ENCODE data around the gene THBS1. TPM values are rescaled to one million over a fixed set of nuclear protein-coding genes. Genes with fewer than 3 reads are reported as not detected.

THBS1 gene
- total RNA-seq, 1 experiment from 2014 or later = 305 TPM

- ATAC-seq (no peak), DNase-seq (no peak)
- Histone ChIP-seq H3K9ac (ENCODE audit: low read length) (no peak overlapping the region), H4K20me1 (ENCODE audit: low read length) (peaks cover 64% of the 10 kb centered on the region), H3K4me1 (ENCODE audit: insufficient read depth, low read length) (peaks cover 30% of the 10 kb centered on the region), H3K9me3 (ENCODE audit: low read length) (no peaks in the 10 kb centered on the region), H3F3A (ENCODE audit: low read length, unreplicated experiment) (peaks cover 26% of the 10 kb centered on the region), H3K9me2 (replicated peaks; ENCODE audit: low read length) (no peaks in the 10 kb centered on the region), H3K27me3 (ENCODE audit: low read length) (no peaks in the 10 kb centered on the region), H3K36me3 (ENCODE audit: low read depth, low read length) (peaks cover 99% of the 10 kb centered on the region), H3K4me3 (ENCODE audit: low read length) (no peak overlapping the region), H3K79me2 (ENCODE audit: low read length) (peaks cover 55% of the 10 kb centered on the region), H3K4me2 (ENCODE audit: low read length) (0 out of 2 replicates have a peak overlapping the region, but pooled peaks have one; percentile 13), H2AFZ (ENCODE audit: low read length) (no peak overlapping the region), H3K27ac (ENCODE audit: low read length) (no peak overlapping the region)
- no TSS peak for BruUV-seq (replicated peaks)
- CTCF ChIA-PET = no interaction called here
- TF ChIP-seq EZH2 (IDR thresholded peaks at IDR 0.05; ENCODE audit: low read length, unreplicated experiment) = no peak
- no peak for TF ChIP-seq CTCF (conservative IDR thresholded peaks at IDR 0.05; ENCODE audit: low read depth, low read length)
- TF ChIP-seq EZH2phosphoT487 (IDR thresholded peaks at IDR 0.05; ENCODE audit: borderline replicate concordance, low read length) = no peak
- POLR2A ChIA-PET (ENCODE audit: unreplicated experiment) = no interaction called here
- intact Hi-C loops (cut with micrococcal nuclease) = no loop called here
Measured at GRCh38 chr15:39587731-39588530, 7.1 kb downstream of the THBS1 start.

- POLR2A ChIA-PET (ENCODE audit: unreplicated experiment) = no interaction called here
- DNase-seq = peak; percentile 1
- no peak for ATAC-seq
- no TSS peak for BruUV-seq (replicated peaks)
- Histone ChIP-seq H3K9me3 (ENCODE audit: low read length) (no peaks in the 10 kb centered on the region), H3K27ac (ENCODE audit: low read length) (no peak overlapping the region), H2AFZ (ENCODE audit: low read length) (no peak overlapping the region), H3K27me3 (ENCODE audit: low read length) (no peaks in the 10 kb centered on the region), H3K79me2 (ENCODE audit: low read length) (peaks cover 47% of the 10 kb centered on the region), H3K4me2 (ENCODE audit: low read length) (no peak overlapping the region), H3K9me2 (replicated peaks; ENCODE audit: low read length) (no peaks in the 10 kb centered on the region), H3K9ac (ENCODE audit: low read length) (no peak overlapping the region), H3K4me1 (ENCODE audit: insufficient read depth, low read length) (peaks cover 24% of the 10 kb centered on the region), H3K36me3 (ENCODE audit: low read depth, low read length) (peaks cover 99% of the 10 kb centered on the region), H3K4me3 (ENCODE audit: low read length) (no peak overlapping the region), H3F3A (ENCODE audit: low read length, unreplicated experiment) (peaks cover 26% of the 10 kb centered on the region), H4K20me1 (ENCODE audit: low read length) (peaks cover 58% of the 10 kb centered on the region)
- intact Hi-C loops (cut with micrococcal nuclease) = no loop called here
- TF ChIP-seq CTCF (conservative IDR thresholded peaks at IDR 0.05; ENCODE audit: low read depth, low read length) = no peak
- no peak for TF ChIP-seq EZH2 (IDR thresholded peaks at IDR 0.05; ENCODE audit: low read length, unreplicated experiment)
- TF ChIP-seq EZH2phosphoT487 (IDR thresholded peaks at IDR 0.05; ENCODE audit: borderline replicate concordance, low read length) = no peak
- CTCF ChIA-PET = no interaction called here
Measured at GRCh38 chr15:39588531-39589192, 7.8 kb downstream of the THBS1 start.

Data from PC-3 (cell line).